ENCODE results near the gene PCDH12.

The PCDH12 gene

GRCh38 chr5:141958113-141958512 lies at the start of gene PCDH12:
TSS of gene PCDH12 (minus strand) at chr5:141958202. CDS start at chr5:141957851, 351 bp downstream.
- DNase-seq (ENCODE audit: low read depth, low spot score): no peak

- no peak for DNase-seq (ENCODE audit: low read depth, low spot score)
Measured at GRCh38 chr5:142007237-142007544, 49.2 kb upstream of the PCDH12 start.

- no peak for DNase-seq (ENCODE audit: low read depth, low spot score)
Measured at GRCh38 chr5:142006363-142007236, 48.6 kb upstream of the PCDH12 start.

- no peak for DNase-seq (ENCODE audit: low read depth, low spot score)
Measured at GRCh38 chr5:142003266-142003800, 45.3 kb upstream of the PCDH12 start.

GRCh38 chr5:142000704-142001484 lies 42.9 kb upstream of the PCDH12 start:
- no peak for DNase-seq (ENCODE audit: low read depth, low spot score)

GRCh38 chr5:142000173-142000572 lies 42.2 kb upstream of the PCDH12 start:
- no peak for DNase-seq (ENCODE audit: low read depth, low spot score)

GRCh38 chr5:141997358-141997960 lies 39.5 kb upstream of the PCDH12 start:
- no peak for DNase-seq (ENCODE audit: low read depth, low spot score)

GRCh38 chr5:141995656-141996055 lies 37.7 kb upstream of the PCDH12 start:
- no peak for DNase-seq (ENCODE audit: low read depth, low spot score)

GRCh38 chr5:141994511-141995136 lies 36.6 kb upstream of the PCDH12 start:
- DNase-seq (ENCODE audit: low read depth, low spot score): no peak

GRCh38 chr5:141992349-141992963 lies 34.5 kb upstream of the PCDH12 start:
- peak; percentile 43 for DNase-seq (ENCODE audit: low read depth, low spot score)

- no peak for DNase-seq (ENCODE audit: low read depth, low spot score)
Measured at GRCh38 chr5:141989720-141990119, 31.7 kb upstream of the PCDH12 start.

GRCh38 chr5:141986072-141986471 lies 28.1 kb upstream of the PCDH12 start:
- DNase-seq (ENCODE audit: low read depth, low spot score): no peak

- DNase-seq (ENCODE audit: low read depth, low spot score): no peak
Measured at GRCh38 chr5:141982626-141983025, 24.6 kb upstream of the PCDH12 start.

- DNase-seq (ENCODE audit: low read depth, low spot score): no peak
Measured at GRCh38 chr5:141978389-141978788, 20.4 kb upstream of the PCDH12 start.

GRCh38 chr5:141976176-141976575 lies 18.2 kb upstream of the PCDH12 start:
- no peak for DNase-seq (ENCODE audit: low read depth, low spot score)

GRCh38 chr5:141973871-141974595 lies 16.0 kb upstream of the PCDH12 start:
- no peak for DNase-seq (ENCODE audit: low read depth, low spot score)

GRCh38 chr5:141969783-141970771 lies 12.1 kb upstream of the PCDH12 start:
- no peak for DNase-seq (ENCODE audit: low read depth, low spot score)

GRCh38 chr5:141968914-141969608 lies 11.1 kb upstream of the PCDH12 start, which contains the start of gene RNF14:
TSS of gene RNF14 (plus strand) at chr5:141969105. CDS start at chr5:141973589, 4,484 bp downstream.
- peak; percentile 78 for DNase-seq (ENCODE audit: low read depth, low spot score)

GRCh38 chr5:141966963-141967333 lies 8.9 kb upstream of the PCDH12 start:
- no peak for DNase-seq (ENCODE audit: low read depth, low spot score)
